RPMI7951 (cell line): ENCODE results near the gene YY1AP1. TPM values are rescaled to one million over a fixed set of nuclear protein-coding genes. Genes with fewer than 3 reads are reported as not detected.
"Not testable (repeated sequence)": the region's sequence is repeated elsewhere in the genome, so short reads cannot be mapped to it uniquely, and the experiment has no call there.

Source experiments
- DNase-seq: peaks from one replicate; pipeline ENCODE4 v3.0.0-alpha.2; 2012; ENCODE audit warnings: low read depth
- total RNA-seq: library from RNA; depleted of rRNA; stranded (reverse); fragments of >200 nt; shearing (Covaris generic); gene quantifications from 2 replicates; pipeline ENCODE4 v1.2.3, GENCODE V29; 2014; rRNA removed

Gene YY1AP1
- total RNA-seq, 1 experiment from 2014 or later = 37.6 TPM

GRCh38 chr1:155645648-155646047 lies 42.9 kb downstream of the YY1AP1 start:
- DNase-seq = peak; percentile 67

- DNase-seq = peak; percentile 57
These were observed 43.5 kb downstream of the YY1AP1 start for GRCh38 chr1:155645034-155645598.

GRCh38 chr1:155643230-155643629 lies 45.3 kb downstream of the YY1AP1 start:
- no peak for DNase-seq

- not testable (repeated sequence) for DNase-seq
These were observed 45.9 kb downstream of the YY1AP1 start for GRCh38 chr1:155642559-155643180.

GRCh38 chr1:155640367-155640766 lies 48.2 kb downstream of the YY1AP1 start:
- no peak for DNase-seq

- no peak for DNase-seq
These were observed 52.0 kb downstream of the YY1AP1 start for GRCh38 chr1:155636397-155637153.

- not testable (repeated sequence) for DNase-seq
These were observed 62.1 kb downstream of the YY1AP1 start for GRCh38 chr1:155626428-155626827.

GRCh38 chr1:155623357-155623756 lies 65.2 kb downstream of the YY1AP1 start:
- no peak for DNase-seq

- no peak for DNase-seq
These were observed 66.4 kb downstream of the YY1AP1 start for GRCh38 chr1:155622191-155622590.

- not testable (repeated sequence) for DNase-seq
These were observed 75.3 kb downstream of the YY1AP1 start for GRCh38 chr1:155613226-155613625.

GRCh38 chr1:155610257-155610647 lies 78.3 kb downstream of the YY1AP1 start:
- not testable (repeated sequence) for DNase-seq

- peak; percentile 98 for DNase-seq
These were observed 78.9 kb downstream of the YY1AP1 start, which contains the start of gene MSTO1 for GRCh38 chr1:155609515-155610256. Gene MSTO1 (plus strand): TSS chr1:155610218. CDS start chr1:155610249, 31 bp downstream.

Other genes with a start within 250 kb of the YY1AP1 start
- gene ASH1L, start 126.0 kb downstream of the YY1AP1 start, total RNA-seq = 14.0 and 19.8 TPM in 2 replicates
- 14.9 and 15.5 TPM in 2 replicates for gene MSTO1, start 78.6 kb downstream of the YY1AP1 start, total RNA-seq
- gene DAP3, start 317 bp upstream of the YY1AP1 start, total RNA-seq = 101 and 113 TPM in 2 replicates
- gene GON4L, start 168.4 kb upstream of the YY1AP1 start, total RNA-seq = 13.0 and 15.1 TPM in 2 replicates
- gene SYT11, start 170.8 kb upstream of the YY1AP1 start, total RNA-seq = 8.5 and 10.9 TPM in 2 replicates
- 24.9 and 34.8 TPM in 2 replicates for gene RIT1, start 222.6 kb upstream of the YY1AP1 start, total RNA-seq
- gene KHDC4, start 245.6 kb upstream of the YY1AP1 start, total RNA-seq = 27.0 and 28.6 TPM in 2 replicates